ENCODE results near the gene YES1. TPM values are rescaled to one million over a fixed set of nuclear protein-coding genes. Genes with fewer than 3 reads are reported as not detected.

The YES1 gene
- total RNA-seq, 2 experiments from 2014 or later = 11.2 to 12.0 TPM

GRCh38 chr18:834082-834720 is 22.2 kb upstream of the YES1 start:
- no peaks in the 10 kb centered on the region for H3K9me3 Mint-ChIP-seq
- peaks cover 21% of the 10 kb centered on the region for H3K4me1 Mint-ChIP-seq
- H3K36me3 Mint-ChIP-seq (ENCODE audit: low read depth) = no peaks in the 10 kb centered on the region
- ChIA-PET POLR2A (interaction anchor here (1.4 kb wide), 1 partner anchor 21 kb away, joined by 5 read pairs; no protein-coding TSS in a partner anchor), CTCF (interaction anchor here (0.8 to 5.8 kb wide), 8 partner anchors 12 to 209 kb away, joined by 3 to 173 read pairs (median 8); partner anchors contain the start of gene ENOSF1)
- no peak overlapping the region for H3K4me3 Mint-ChIP-seq
- no peak for DNase-seq
- peaks cover 11% of the 10 kb centered on the region for H3K27me3 Mint-ChIP-seq
- H3K27ac Mint-ChIP-seq = no peak overlapping the region

- ChIA-PET POLR2A (interaction anchor here (1.5 kb wide), 1 partner anchor 152 kb away, joined by 3 read pairs; no protein-coding TSS in a partner anchor), CTCF (interaction anchor here (1.0 to 5.8 kb wide), 7 partner anchors 11 to 210 kb away, joined by 3 to 173 read pairs (median 10); partner anchors contain the start of gene ENOSF1)
- peaks cover 19% of the 10 kb centered on the region for H3K4me1 Mint-ChIP-seq
- DNase-seq = no peak
- H3K4me3 Mint-ChIP-seq = no peak overlapping the region
- H3K36me3 Mint-ChIP-seq (ENCODE audit: low read depth) = no peaks in the 10 kb centered on the region
- H3K27ac Mint-ChIP-seq = no peak overlapping the region
- no peaks in the 10 kb centered on the region for H3K9me3 Mint-ChIP-seq
- H3K27me3 Mint-ChIP-seq = peaks cover 11% of the 10 kb centered on the region
These were observed 21.2 kb upstream of the YES1 start for GRCh38 chr18:833197-833596.

GRCh38 chr18:832085-832681 is 20.1 kb upstream of the YES1 start:
- peaks cover 19% of the 10 kb centered on the region for H3K4me1 Mint-ChIP-seq
- no peak overlapping the region for H3K4me3 Mint-ChIP-seq
- POLR2A ChIA-PET = interaction anchor here (0.6 to 3.7 kb wide), 7 partner anchors 20 to 176 kb away, joined by 3 to 76 read pairs (median 4); partner anchors contain the start of genes ENOSF1 and YES1
- DNase-seq = peak; percentile 45
- peaks cover 8% of the 10 kb centered on the region for H3K27me3 Mint-ChIP-seq
- no peaks in the 10 kb centered on the region for H3K9me3 Mint-ChIP-seq
- no peak overlapping the region for H3K27ac Mint-ChIP-seq
- CTCF ChIA-PET = interaction anchor here (0.6 to 5.8 kb wide), 19 partner anchors 8 to 212 kb away, joined by 3 to 173 read pairs (median 8); partner anchors contain the start of genes ENOSF1, TYMS and YES1
- no peaks in the 10 kb centered on the region for H3K36me3 Mint-ChIP-seq (ENCODE audit: low read depth)

- peaks cover 6% of the 10 kb centered on the region for H3K27me3 Mint-ChIP-seq
- no peaks in the 10 kb centered on the region for H3K36me3 Mint-ChIP-seq (ENCODE audit: low read depth)
- peak overlapping the region; percentile 22 for H3K4me3 Mint-ChIP-seq
- ChIA-PET CTCF (interaction anchor here (0.7 to 5.8 kb wide), 39 partner anchors 9 to 234 kb away, joined by 3 to 173 read pairs (median 6); partner anchors contain the start of genes CLUL1, ENOSF1, TYMS and YES1), POLR2A (interaction anchor here (0.9 to 3.7 kb wide), 14 partner anchors 9 to 172 kb away, joined by 3 to 76 read pairs (median 6); partner anchors contain the start of genes ENOSF1 and YES1)
- H3K9me3 Mint-ChIP-seq = no peaks in the 10 kb centered on the region
- H3K27ac Mint-ChIP-seq = peak overlapping the region; percentile 66
- peaks cover 21% of the 10 kb centered on the region for H3K4me1 Mint-ChIP-seq
- DNase-seq = peak; percentile 27
These were observed 18.4 kb upstream of the YES1 start for GRCh38 chr18:830315-830901.

GRCh38 chr18:829432-829831 is 17.4 kb upstream of the YES1 start:
- Mint-ChIP-seq H3K36me3 (ENCODE audit: low read depth) (no peaks in the 10 kb centered on the region), H3K4me3 (no peak overlapping the region), H3K27ac (no peak overlapping the region), H3K27me3 (peaks cover 6% of the 10 kb centered on the region), H3K4me1 (peaks cover 21% of the 10 kb centered on the region), H3K9me3 (no peaks in the 10 kb centered on the region)
- DNase-seq = no peak
- POLR2A ChIA-PET = interaction anchor here (1.0 to 3.7 kb wide), 5 partner anchors 17 to 171 kb away, joined by 3 to 76 read pairs (median 6); partner anchors contain the start of genes ENOSF1 and YES1
- CTCF ChIA-PET = interaction anchor here (3.4 to 5.8 kb wide), 6 partner anchors 11 to 204 kb away, joined by 16 to 173 read pairs (median 70); partner anchors contain the start of genes ENOSF1 and TYMS

- POLR2A ChIA-PET = no interaction called here
- H3K36me3 Mint-ChIP-seq (ENCODE audit: low read depth) = no peaks in the 10 kb centered on the region
- CTCF ChIA-PET = interaction anchor here (1.2 kb wide), 1 partner anchor 114 kb away, joined by 3 read pairs; the partner anchor contains the start of gene ENOSF1
- H3K4me1 Mint-ChIP-seq = peaks cover 19% of the 10 kb centered on the region
- H3K27me3 Mint-ChIP-seq = peaks cover 6% of the 10 kb centered on the region
- no peak overlapping the region for H3K4me3 Mint-ChIP-seq
- no peak for DNase-seq
- no peaks in the 10 kb centered on the region for H3K9me3 Mint-ChIP-seq
- H3K27ac Mint-ChIP-seq = no peak overlapping the region
These were observed 15.1 kb upstream of the YES1 start for GRCh38 chr18:827093-827677.

GRCh38 chr18:825891-826585 is 14.0 kb upstream of the YES1 start:
- Mint-ChIP-seq H3K9me3 (no peaks in the 10 kb centered on the region), H3K4me3 (no peak overlapping the region), H3K36me3 (ENCODE audit: low read depth) (no peaks in the 10 kb centered on the region), H3K27ac (no peak overlapping the region), H3K27me3 (peaks cover 8% of the 10 kb centered on the region), H3K4me1 (peaks cover 17% of the 10 kb centered on the region)
- DNase-seq = no peak
- ChIA-PET CTCF (interaction anchor here (0.9 to 2.4 kb wide), 4 partner anchors 13 to 153 kb away, joined by 3 to 9 read pairs (median 4); partner anchors contain the start of gene ENOSF1), POLR2A (interaction anchor here (1.3 to 2.1 kb wide), 2 partner anchors 11 to 14 kb away, joined by 5 to 10 read pairs; partner anchors contain the start of gene YES1)

GRCh38 chr18:824179-824578 is 12.1 kb upstream of the YES1 start:
- ChIA-PET CTCF (interaction anchor here (1.0 to 2.4 kb wide), 4 partner anchors 10 to 112 kb away, joined by 4 to 9 read pairs (median 6); partner anchors contain the start of gene ENOSF1), POLR2A (interaction anchor here (0.8 to 1.0 kb wide), 4 partner anchors 10 to 167 kb away, joined by 3 to 4 read pairs (median 4); partner anchors contain the start of genes ENOSF1 and TYMS)
- H3K27me3 Mint-ChIP-seq = peaks cover 8% of the 10 kb centered on the region
- DNase-seq = no peak
- H3K4me3 Mint-ChIP-seq = no peak overlapping the region
- H3K36me3 Mint-ChIP-seq (ENCODE audit: low read depth) = no peaks in the 10 kb centered on the region
- no peak overlapping the region for H3K27ac Mint-ChIP-seq
- peaks cover 5% of the 10 kb centered on the region for H3K4me1 Mint-ChIP-seq
- H3K9me3 Mint-ChIP-seq = no peaks in the 10 kb centered on the region

- peaks cover 6% of the 10 kb centered on the region for H3K27me3 Mint-ChIP-seq
- H3K4me3 Mint-ChIP-seq = no peak overlapping the region
- H3K9me3 Mint-ChIP-seq = no peaks in the 10 kb centered on the region
- ChIA-PET CTCF (interaction anchor here (1.2 to 2.3 kb wide), 3 partner anchors 10 to 19 kb away, joined by 5 to 13 read pairs (median 8); no protein-coding TSS in a partner anchor), POLR2A (interaction anchor here (2.5 kb wide), 1 partner anchor 10 kb away, joined by 9 read pairs; no protein-coding TSS in a partner anchor)
- no peak for DNase-seq
- no peaks in the 10 kb centered on the region for H3K36me3 Mint-ChIP-seq (ENCODE audit: low read depth)
- H3K27ac Mint-ChIP-seq = no peak overlapping the region
- H3K4me1 Mint-ChIP-seq = peaks cover 14% of the 10 kb centered on the region
These were observed 8.6 kb upstream of the YES1 start for GRCh38 chr18:820591-821165.

- ChIA-PET CTCF (interaction anchor here (1.1 to 1.4 kb wide), 2 partner anchors 14 to 15 kb away, joined by 3 to 10 read pairs; no protein-coding TSS in a partner anchor), POLR2A (no interaction called here)
- peaks cover 4% of the 10 kb centered on the region for H3K36me3 Mint-ChIP-seq (ENCODE audit: low read depth)
These were observed 4.8 kb upstream of the YES1 start for GRCh38 chr18:816869-817268.

GRCh38 chr18:816088-816653 is 4.1 kb upstream of the YES1 start:
- H3K27ac Mint-ChIP-seq = no peak overlapping the region
- no peak overlapping the region for H3K4me3 Mint-ChIP-seq
- H3K27me3 Mint-ChIP-seq = peaks cover 3% of the 10 kb centered on the region
- peaks cover 42% of the 10 kb centered on the region for H3K4me1 Mint-ChIP-seq
- H3K36me3 Mint-ChIP-seq (ENCODE audit: low read depth) = peaks cover 6% of the 10 kb centered on the region
- no peaks in the 10 kb centered on the region for H3K9me3 Mint-ChIP-seq
- POLR2A ChIA-PET = no interaction called here
- CTCF ChIA-PET = interaction anchor here (1.4 to 3.9 kb wide), 2 partner anchors 14 to 16 kb away, joined by 10 to 59 read pairs; no protein-coding TSS in a partner anchor
- no peak for DNase-seq

More at GRCh38 chr18:816869-817268, 4.8 kb upstream of the YES1 start:
- no peaks in the 10 kb centered on the region for H3K9me3 Mint-ChIP-seq
- H3K4me1 Mint-ChIP-seq = peaks cover 40% of the 10 kb centered on the region
- no peak overlapping the region for H3K27ac Mint-ChIP-seq
- no peak overlapping the region for H3K4me3 Mint-ChIP-seq
- DNase-seq = no peak
- H3K27me3 Mint-ChIP-seq = peaks cover 5% of the 10 kb centered on the region

Data from activated CD4-positive, alpha-beta memory T cell treated with anti-CD3 and anti-CD28 coated beads, Interleukin-2, amount 10 ng/mL, durations not matched to agents 7 days and 5 days (primary cell).